Ishikawa (cell line): Measurements from ENCODE around the gene FRAT1.

Source experiments
- CREB1 ChIP-seq: IDR thresholded peaks from 2 replicates; pipeline ENCODE4 v1.6.1; 2012; ENCODE audit warnings: low read depth
- MAX ChIP-seq: IDR thresholded peaks from 2 replicates; pipeline ENCODE4 v1.6.1; 2012

- TF ChIP-seq CREB1 (no peak), MAX (no peak)
These were observed 804 bp downstream of the FRAT1 start for GRCh38 chr10:97319671-97320479.
